Measurements from ENCODE around the gene HYOU1. TPM values are rescaled to one million over a fixed set of nuclear protein-coding genes. Genes with fewer than 3 reads are reported as not detected.

The HYOU1 gene, protein sequence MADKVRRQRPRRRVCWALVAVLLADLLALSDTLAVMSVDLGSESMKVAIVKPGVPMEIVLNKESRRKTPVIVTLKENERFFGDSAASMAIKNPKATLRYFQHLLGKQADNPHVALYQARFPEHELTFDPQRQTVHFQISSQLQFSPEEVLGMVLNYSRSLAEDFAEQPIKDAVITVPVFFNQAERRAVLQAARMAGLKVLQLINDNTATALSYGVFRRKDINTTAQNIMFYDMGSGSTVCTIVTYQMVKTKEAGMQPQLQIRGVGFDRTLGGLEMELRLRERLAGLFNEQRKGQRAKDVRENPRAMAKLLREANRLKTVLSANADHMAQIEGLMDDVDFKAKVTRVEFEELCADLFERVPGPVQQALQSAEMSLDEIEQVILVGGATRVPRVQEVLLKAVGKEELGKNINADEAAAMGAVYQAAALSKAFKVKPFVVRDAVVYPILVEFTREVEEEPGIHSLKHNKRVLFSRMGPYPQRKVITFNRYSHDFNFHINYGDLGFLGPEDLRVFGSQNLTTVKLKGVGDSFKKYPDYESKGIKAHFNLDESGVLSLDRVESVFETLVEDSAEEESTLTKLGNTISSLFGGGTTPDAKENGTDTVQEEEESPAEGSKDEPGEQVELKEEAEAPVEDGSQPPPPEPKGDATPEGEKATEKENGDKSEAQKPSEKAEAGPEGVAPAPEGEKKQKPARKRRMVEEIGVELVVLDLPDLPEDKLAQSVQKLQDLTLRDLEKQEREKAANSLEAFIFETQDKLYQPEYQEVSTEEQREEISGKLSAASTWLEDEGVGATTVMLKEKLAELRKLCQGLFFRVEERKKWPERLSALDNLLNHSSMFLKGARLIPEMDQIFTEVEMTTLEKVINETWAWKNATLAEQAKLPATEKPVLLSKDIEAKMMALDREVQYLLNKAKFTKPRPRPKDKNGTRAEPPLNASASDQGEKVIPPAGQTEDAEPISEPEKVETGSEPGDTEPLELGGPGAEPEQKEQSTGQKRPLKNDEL
- 98.8 and 112 TPM in 2 replicates for total RNA-seq

DNA sequence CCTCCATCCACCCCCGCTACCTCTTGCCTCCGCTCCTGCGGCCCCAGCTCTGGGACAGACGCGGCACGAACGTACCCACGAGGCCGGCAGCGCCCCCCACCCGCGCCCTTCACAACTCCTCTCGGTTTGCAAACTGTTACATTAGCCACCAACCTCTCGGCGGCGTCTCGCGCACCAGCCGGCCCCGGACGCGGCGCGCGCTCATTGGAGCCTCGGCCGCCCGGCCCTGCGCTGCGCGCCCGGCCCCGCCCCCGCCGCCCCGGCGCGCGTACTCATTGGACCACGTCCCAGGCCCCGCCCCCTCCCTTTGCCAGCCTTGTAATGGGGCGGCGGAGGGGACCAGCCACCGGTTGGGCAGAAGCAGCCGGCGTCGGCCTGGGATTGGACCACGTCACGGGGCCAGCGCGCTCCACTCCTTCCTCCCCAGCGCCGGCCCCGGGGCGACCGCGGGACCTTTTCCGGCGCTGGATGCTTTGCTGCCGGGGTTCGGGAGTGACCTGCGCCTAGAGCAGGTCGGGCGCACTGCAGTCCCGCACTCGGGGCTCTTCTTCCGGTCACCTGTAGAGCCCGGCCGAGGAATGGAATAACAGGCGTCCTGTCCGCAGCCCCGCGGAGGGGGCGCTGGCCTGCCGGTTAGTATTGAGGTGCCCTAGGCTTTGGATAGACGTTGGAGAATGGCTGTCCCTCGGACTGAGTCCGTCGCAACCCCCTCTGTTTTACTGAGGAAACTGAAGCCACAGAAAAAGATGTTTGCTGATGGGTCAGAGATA, at the start of gene HYOU1:
Gene HYOU1 (minus strand): TSS at position 206 of the 770 bp plus-strand sequence. CDS start 1,045 bp downstream, outside the sequence.

GRCh38 chr11:119101759-119102423, 44.9 kb upstream of the HYOU1 start, which contains the start of gene DPAGT1:
TSS of gene DPAGT1 (minus strand) at chr11:119101853. CDS start at chr11:119101655, 198 bp downstream.

DNA sequence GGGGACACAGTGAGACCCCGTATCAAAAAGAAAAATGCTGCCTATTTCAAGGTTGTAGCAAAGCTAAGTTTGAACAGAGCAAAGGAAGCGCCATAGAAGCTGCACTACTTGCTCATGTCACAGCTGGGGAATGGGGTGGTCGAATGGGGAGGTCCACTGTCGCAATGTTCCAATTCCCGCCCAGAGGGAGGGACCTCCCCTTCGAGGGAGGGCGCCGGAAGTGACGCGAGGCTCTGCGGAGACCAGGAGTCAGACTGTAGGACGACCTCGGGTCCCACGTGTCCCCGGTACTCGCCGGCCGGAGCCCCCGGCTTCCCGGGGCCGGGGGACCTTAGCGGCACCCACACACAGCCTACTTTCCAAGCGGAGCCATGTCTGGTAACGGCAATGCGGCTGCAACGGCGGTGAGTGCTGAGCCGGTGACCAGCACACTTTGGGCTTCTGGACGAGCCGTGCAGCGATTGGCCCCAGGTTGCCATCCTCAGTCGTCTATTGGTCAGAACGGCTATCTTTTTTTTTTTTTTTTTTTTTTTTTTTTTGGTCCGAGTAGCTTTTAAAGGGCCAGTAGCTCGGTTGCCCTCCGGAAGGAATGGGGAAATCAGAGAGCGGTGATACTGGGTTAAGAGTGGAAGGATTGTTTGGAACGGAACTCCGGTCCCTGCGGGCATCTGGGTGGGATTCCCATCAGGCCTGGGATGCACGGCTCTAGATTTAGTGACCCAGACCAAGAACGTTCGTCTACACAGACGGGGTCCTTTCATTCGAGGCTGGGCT, 27.8 kb upstream of the HYOU1 start, which contains the start of gene HMBS:
Gene HMBS (plus strand): TSS at position 219 of the 774 bp plus-strand sequence. CDS start 153 bp downstream, at position 372.

GRCh38 chr11:119067371-119068222, 10.6 kb upstream of the HYOU1 start, which contains the start of gene VPS11:
TSS of gene VPS11 (plus strand) at chr11:119067818. CDS start at chr11:119067824, 6 bp downstream.

GRCh38 chr11:119030329-119031047, 26.5 kb downstream of the HYOU1 start, which contains the start of gene SLC37A4:
TSS of gene SLC37A4 (minus strand) at chr11:119030877.

DNA sequence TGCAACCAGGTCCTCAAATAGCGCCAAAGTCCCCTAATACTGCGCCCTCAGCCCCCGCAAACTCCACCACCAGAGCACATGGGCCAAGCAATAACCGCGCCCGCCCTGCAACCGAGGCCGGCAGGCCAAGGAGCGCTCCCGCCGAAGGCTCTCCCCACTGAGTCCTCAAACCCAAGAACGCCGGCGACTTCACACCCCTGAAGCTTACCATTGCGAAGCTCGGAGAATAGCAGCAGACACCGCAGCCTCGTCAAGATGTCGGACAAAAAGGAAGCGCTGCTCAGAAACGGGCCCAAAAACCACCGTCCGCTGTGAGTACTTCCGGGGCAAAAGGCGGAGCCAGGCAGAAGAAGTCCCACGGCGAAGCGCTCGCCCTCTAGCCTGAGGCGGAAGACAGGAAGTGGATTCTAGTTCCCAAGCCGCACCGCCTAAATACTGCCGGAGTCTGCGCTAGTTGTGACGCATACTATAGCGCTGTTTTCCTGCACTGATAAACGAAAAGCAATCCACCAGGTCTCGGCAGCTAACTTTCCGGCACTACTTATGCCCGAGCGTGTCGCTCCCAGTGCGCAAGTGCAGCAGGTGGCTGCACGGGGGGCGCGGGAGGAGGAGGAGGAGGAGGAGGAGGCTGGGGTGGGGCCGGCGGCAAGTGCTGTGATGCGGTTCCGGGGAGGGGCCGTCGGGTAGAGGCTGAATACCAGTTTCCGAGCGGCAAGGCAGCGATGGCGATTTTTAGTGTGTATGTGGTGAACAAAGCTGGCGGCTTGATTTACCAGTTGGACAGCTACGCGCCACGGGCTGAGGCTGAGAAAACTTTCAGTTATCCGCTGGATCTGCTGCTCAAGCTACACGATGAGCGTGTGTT, 38.7 kb downstream of the HYOU1 start, which contains the start of the genes RPS25 and TRAPPC4:
Gene RPS25 (minus strand): TSS at position 270 of the 865 bp plus-strand sequence. CDS start 59 bp downstream, at position 211.
Gene TRAPPC4 (plus strand): TSS at position 693 of the 865 bp plus-strand sequence. CDS start 30 bp downstream, at position 723.

GRCh38 chr11:118997627-118998387, 59.2 kb downstream of the HYOU1 start, which contains the start of gene CENATAC:
TSS of gene CENATAC (plus strand) at chr11:118998138. CDS start at chr11:118998198, 60 bp downstream.

Other genes with a start within 250 kb of the HYOU1 start
- not detected in 2 replicates for gene CXCR5, start 173.3 kb downstream of the HYOU1 start, total RNA-seq
- 31.6 and 51.8 TPM in 2 replicates for gene BCL9L, start 131.3 kb downstream of the HYOU1 start, total RNA-seq
- gene UPK2, start 100.9 kb downstream of the HYOU1 start, total RNA-seq, result 0.37 and 0.56 TPM in 2 replicates
- gene FOXR1, start 85.4 kb downstream of the HYOU1 start, total RNA-seq, result not detected in 2 replicates
- 7.0 and 11.4 TPM in 2 replicates for gene CENATAC, start 59.1 kb downstream of the HYOU1 start, total RNA-seq
- gene RPS25, start 38.9 kb downstream of the HYOU1 start, total RNA-seq, result 2,356 and 2,509 TPM in 2 replicates
- 102 and 106 TPM in 2 replicates for gene TRAPPC4, start 38.4 kb downstream of the HYOU1 start, total RNA-seq
- 37.6 and 39.3 TPM in 2 replicates for gene SLC37A4, start 26.3 kb downstream of the HYOU1 start, total RNA-seq
- gene VPS11, start 10.6 kb upstream of the HYOU1 start, total RNA-seq, result 14.8 and 17.8 TPM in 2 replicates
- 10.5 and 27.9 TPM in 2 replicates for gene HMBS, start 27.7 kb upstream of the HYOU1 start, total RNA-seq
- gene DPAGT1, start 44.6 kb upstream of the HYOU1 start, total RNA-seq, result 28.2 and 33.6 TPM in 2 replicates
- 5.0 and 5.8 TPM in 2 replicates for gene C2CD2L, start 50.1 kb upstream of the HYOU1 start, total RNA-seq
- 5.2 and 17.0 TPM in 2 replicates for gene HINFP, start 64.4 kb upstream of the HYOU1 start, total RNA-seq
- 0.42 and 0.79 TPM in 2 replicates for gene ABCG4, start 91.8 kb upstream of the HYOU1 start, total RNA-seq
- 21.8 and 28.5 TPM in 2 replicates for gene NLRX1, start 111.5 kb upstream of the HYOU1 start, total RNA-seq
- not detected in 2 replicates for gene NHERF4, start 128.3 kb upstream of the HYOU1 start, total RNA-seq
- 7.5 and 10.3 TPM in 2 replicates for gene CBL, start 149.1 kb upstream of the HYOU1 start, total RNA-seq